NCI-H345 treated with DMSO at 0.1 percent for 48 hours (cell line): ENCODE data around the gene CACNG7.
A peak's percentile ranks its signal among the peaks of the same experiment; 100 is the strongest.

Experiments
- DNase-seq: peaks from one replicate; lab custom pipeline; 2025; ENCODE audit not compliant: unreplicated experiment; lab: John Stamatoyannopoulos, UW

The CACNG7 gene

DNA sequence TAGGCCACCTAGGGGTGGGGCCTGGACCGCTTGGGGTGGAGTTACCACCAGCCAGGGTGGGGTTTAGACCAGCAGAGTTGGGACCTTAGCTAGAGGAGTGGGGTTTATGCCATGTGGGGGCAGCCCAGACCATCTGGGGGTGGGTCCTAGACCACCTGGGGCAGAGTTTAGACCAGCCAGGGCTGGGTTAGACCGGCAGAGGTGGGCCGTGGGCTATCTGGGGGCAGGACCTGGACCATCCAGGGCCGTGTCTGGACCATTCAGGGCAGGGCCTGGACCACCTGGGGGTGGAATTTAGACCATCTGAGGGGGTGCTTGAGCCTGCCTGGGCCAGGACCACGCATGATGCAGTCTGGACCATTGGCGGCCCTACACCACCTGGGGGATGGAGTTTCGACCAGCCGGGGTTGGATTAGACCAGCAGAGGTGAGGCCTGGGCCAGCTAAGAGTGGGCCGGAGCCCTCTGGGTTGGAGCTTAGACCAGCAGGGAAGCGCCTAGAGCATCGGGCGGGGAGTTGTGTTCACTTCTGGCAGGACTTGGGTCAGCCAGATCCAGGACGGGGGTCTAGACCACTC is 72.4 kb downstream of the CACNG7 start:
- DNase-seq: no peak

DNA sequence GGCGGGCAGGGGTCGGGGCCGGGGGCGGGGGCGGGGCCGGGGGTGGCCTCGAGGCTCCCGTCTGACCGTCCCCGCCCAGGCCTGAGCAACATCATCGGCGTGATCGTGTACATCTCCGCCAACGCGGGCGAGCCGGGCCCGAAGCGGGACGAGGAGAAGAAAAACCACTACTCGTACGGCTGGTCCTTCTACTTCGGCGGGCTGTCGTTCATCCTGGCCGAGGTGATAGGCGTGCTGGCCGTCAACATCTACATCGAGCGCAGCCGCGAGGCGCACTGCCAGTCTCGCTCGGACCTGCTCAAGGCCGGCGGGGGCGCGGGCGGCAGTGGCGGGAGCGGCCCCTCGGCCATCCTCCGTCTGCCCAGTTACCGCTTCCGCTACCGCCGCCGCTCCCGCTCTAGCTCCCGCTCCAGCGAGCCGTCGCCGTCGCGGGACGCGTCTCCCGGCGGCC is 72.9 kb downstream of the CACNG7 start:
- DNase-seq: no peak

DNA sequence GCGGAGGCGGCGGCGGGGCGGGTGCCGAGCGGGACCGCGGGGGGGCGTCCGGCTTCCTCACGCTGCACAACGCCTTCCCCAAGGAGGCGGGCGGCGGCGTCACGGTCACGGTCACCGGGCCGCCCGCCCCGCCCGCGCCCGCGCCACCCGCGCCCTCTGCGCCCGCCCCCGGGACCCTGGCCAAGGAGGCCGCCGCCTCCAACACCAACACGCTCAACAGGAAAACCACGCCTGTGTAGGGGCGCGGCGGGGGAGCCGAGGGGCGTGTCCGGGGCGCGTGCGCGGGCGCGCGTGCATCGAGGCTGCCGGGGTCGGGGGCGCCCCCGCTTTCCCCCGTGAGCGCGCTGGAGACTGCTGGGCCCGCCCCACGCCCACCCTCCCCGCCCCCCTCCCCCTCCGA is 73.5 kb downstream of the CACNG7 start:
- no peak for DNase-seq

DNA sequence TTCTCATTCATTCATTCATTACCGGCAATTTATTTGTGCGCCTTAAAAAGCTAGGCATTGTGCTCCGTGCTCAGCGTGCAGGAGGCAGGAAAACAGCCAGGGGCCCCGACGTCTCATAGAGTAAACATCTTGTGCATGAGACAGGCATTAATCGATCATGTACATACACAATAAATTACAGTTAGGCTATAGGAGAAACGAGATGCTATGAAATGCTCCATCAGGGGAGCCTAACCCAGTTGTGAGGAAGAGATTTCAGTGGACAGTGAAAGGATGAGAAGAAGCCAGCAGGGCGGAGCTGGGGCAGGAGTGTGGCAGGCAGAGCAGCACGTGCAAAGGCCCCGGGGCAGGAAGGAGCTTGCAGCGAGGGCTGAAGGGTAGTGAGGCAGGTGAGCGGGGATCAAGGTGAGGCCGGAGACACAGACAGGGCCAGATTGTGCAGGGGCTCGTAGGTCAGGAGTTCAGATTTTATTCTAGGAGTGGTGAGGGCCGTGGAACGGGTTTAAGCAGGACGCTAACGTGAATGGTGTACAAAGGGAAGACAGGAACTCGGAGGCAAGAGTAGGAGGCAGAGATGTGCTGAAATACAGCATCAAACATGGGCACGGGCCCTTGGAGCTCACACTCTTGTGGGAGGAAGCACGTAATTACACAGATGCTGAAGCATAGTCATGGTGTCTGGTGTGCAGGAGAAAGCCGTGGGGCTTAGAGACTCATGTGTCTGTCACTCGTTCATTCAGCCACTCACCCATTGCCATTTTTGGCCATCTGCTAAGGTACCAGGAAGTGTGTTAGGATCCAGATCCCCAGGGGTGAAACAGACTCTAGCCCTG is 74.6 kb downstream of the CACNG7 start:
- no peak for DNase-seq

DNA sequence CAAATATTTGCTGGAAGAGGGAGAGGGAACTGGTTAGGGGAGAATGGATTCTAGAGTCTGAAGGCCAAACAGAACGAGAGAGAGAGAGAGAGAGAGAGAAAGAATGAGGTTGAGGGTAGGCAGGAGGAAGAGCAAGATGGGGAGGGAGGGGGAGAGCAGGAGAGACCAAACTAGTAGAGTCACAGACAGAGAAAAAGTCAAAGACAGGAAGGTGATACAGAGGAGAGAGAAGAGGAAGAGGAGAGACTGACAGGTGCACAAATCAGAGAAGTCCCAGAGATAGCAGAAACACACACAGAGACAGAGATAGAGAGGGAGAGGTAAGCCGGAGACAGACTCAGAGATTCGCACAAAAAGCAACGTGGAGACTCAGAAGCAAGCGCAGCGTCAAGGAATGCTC is 76.8 kb downstream of the CACNG7 start:
- no peak for DNase-seq

DNA sequence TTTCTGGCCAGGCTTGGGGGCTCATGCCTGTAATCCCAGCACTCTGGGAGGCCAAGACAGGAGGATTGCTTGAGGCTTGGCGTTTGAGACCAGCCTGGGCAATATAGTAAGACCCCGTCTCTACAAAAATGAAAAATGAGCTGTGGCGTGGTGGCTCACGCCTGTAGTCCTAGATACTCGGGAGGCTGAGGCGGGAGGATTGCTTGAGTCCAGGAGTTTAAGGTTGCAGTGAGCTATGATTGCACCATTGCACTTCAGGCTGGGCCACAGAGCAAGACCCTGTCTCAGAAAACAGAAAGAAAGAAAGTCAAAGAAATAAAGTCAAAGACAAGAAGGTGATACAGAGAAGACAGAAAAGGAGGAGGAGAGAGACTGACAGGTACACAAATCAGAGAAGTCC is 79.9 kb downstream of the CACNG7 start:
- no peak for DNase-seq

DNA sequence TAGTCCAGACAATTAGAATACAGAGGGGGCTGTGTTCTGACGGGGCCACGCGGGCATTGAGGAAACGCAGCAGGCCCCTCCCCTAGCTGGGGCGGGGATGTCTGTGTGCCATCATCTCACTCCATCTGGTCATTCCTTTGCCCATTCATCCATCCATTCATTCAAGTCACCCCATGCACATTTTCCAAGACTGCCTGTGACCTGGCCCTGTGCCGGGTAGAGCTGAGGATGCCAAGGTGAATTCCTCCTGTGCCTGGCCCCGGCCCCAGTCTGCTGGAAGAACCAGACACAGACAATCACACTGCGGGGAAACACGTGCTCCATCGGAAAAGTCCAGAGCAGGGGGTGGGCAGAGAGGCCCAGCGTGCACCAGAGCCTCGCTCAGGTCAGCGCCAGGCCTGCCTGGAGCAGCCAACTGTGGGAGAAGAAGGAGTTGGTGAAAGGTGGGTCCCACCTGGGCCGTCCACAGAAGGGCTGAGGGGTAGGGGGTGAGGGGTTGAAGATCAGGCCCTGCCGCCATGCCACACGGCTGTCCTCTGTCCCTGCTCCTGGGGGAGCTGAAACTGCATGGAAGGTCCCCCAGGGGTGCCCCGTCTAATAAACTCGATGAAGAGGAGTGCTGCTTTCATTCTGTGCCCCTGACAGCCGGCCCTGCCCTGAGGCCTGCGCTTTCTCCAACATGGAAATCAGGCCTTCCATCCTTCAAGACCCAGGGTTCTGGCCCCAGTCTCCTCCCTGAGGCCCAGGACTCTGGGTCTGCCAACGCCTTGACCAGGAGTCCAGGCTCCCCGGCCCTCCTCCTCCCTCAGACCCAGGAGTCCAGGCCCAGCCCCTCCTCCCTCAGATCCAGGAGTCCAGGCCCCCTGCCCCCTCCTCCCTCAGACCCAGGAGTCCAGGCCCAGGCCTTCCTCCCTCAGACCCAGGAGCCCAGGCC is 80.8 kb downstream of the CACNG7 start:
- no peak for DNase-seq

DNA sequence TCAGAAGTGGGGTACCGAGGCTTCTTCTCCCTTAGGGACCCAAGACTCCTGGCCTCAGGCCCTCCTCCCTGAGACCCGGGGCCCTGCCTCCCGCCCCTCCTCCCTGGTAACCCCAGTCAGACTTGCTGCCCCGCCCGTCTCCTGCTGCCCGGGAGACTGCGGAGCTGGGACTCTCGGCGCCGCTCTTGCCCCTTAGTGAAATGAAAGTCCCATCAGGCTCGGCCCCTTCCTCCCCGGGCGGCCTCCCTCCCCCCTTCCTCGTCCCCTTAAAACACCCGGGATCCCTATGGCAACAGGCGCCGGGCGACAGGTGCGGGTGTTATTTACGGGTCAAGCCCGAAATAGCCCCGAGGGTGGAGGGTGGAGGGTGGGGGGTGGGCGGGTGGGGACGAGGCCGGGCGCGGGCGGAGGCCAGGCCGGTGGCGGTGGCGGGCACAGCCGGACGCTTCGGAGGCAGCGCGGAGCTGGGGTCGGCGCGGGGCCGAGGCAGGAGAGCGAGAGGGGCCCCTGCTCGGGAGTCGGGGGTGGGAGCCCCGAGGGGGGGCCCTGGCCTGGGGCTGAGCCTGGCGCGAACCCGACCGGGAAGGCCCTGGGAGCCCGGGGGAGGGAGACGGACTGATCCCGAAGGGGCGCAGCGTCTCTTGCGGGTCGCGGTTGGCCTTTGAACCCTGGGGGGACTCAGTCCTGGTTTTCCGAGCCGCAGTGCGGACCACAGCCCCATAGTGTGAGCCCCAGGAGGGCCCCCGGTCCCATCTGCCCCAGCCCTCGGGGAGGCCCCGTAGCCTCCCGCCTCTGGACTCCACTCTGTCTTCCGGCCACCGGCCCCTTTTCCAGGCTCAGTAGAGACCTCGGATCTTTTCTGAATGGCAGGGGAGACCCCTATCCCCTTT is 82.4 kb downstream of the CACNG7 start, which contains the start of gene CACNG6:
Gene CACNG6, plus strand, starts transcription at position 414 of the 890 bp plus-strand sequence. CDS start 1,241 bp downstream, outside the sequence.
- DNase-seq: no peak

DNA sequence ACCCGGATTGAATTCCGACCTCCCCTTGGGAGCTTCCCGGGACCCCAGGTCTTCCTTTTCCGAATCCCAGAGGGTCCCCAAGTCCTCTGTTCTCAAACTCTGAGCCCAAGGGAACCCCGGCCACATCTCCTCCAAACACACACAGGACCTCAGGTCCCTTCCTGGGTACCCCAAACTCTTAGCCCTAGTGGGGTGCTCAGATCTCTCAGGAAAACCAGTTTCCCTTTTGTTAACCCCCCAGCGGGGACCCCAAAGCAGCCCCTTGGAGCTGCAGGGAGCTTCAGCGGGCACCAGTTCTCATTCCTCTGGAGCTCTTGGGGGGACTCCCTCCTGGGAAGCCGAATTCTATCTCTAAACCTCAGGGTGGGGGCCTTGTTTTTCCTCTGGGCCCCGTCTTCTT is 83.1 kb downstream of the CACNG7 start:
- DNase-seq: peak; percentile 1

DNA sequence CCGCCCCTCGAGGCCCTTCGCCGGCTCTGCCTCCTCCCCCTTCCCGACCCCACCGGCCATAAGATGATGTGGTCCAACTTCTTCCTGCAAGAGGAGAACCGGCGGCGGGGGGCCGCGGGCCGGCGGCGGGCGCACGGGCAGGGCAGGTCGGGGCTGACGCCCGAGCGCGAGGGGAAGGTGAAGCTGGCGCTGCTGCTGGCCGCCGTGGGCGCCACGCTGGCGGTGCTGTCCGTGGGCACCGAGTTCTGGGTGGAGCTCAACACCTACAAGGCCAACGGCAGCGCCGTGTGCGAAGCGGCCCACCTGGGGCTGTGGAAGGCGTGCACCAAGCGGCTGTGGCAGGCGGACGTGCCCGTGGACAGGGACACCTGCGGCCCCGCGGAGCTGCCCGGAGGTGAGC is 83.7 kb downstream of the CACNG7 start:
- DNase-seq: no peak

DNA sequence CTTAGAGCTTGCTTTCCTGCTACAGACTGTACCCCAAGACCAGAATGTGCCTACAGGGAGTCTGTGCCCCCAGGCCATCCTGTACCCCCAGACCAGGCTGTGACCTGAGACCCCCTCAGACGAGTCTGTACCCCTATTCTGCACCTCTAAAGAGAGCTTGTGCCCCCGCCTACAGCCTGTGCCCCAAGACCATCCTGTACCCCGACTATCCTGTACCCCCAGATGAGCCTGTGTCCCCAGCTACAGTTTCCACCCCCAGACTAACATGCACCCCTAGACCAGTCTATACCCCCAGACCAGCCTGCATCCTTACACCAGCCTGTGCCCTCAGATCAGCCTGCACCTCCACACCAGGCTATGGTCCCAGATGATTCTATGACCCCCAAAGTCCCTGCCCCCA is 84.4 kb downstream of the CACNG7 start:
- no peak for DNase-seq
